H1 (cell line): ENCODE data around the gene ARHGEF16. TPM values are rescaled to one million over a fixed set of nuclear protein-coding genes. Genes with fewer than 3 reads are reported as not detected.

Source experiments
- ATF2 ChIP-seq: IDR thresholded peaks from 2 replicates; pipeline ENCODE4 v1.6.1; 2012; ENCODE audit warnings: low read length, inconsistent platforms
- GTF2F1 ChIP-seq: IDR thresholded peaks from 2 replicates; pipeline ENCODE4 v1.6.1; 2012; ENCODE audit warnings: low read depth, low read length, improper control_type of control experiment, borderline replicate concordance
- KDM5A ChIP-seq: fragments of 200-600 bp; IDR thresholded peaks from 2 replicates; pipeline ENCODE4 v1.7.1; 2012; ENCODE audit warnings: mild to moderate bottlenecking, low read length, inconsistent platforms, mixed read lengths
- polyA plus RNA-seq, 7 experiments: library from polyadenylated mRNA; depleted of rRNA in 3 of 7; stranded (reverse) in 5 of 7; unstranded in 2 of 7; fragments of >200 nt in 5 of 7; fragments of 200-250 nt in 2 of 7; gene quantifications; 1 replicate in 5 of 7; 2 replicates in 1 of 7; 4 replicates in 1 of 7; pipeline versions ENCODE4 v1.2.1 to v1.2.3, GENCODE V29; 2011 to 2013; ENCODE audit warnings: missing spikeins in 2 of 7, mixed read lengths in 2 of 7
- total RNA-seq: library from RNA; stranded (reverse); fragmentation: NEBNext Ultra II Directional; extraction: Animal tissue kit (Norgen Biotek cat#: 25700); gene quantifications from 2 replicates; pipeline ENCODE4 v1.2.1, GENCODE V29; 2021

ARHGEF16 gene
- total and polyA plus RNA-seq, 2 of the 8 experiments (the other 6 are each of a cell fraction or from before 2014, with no cell fraction given), result 18.3 to 20.7 TPM

GRCh38 chr1:3460672-3461131, 6.2 kb downstream of the ARHGEF16 start (continued):
- TF ChIP-seq ATF2, result no peak
- TF ChIP-seq KDM5A, result no peak
- TF ChIP-seq GTF2F1, result no peak
- TF ChIP-seq, all 59 proteins: peak for 0
